Fibroblast of skin of abdomen (primary cell): Measurements from ENCODE around the gene MARCHF10.

Experiments used
- DNase-seq: peaks from one replicate; pipeline ENCODE4 v3.0.0-alpha.2; 2013

Gene MARCHF10

DNA sequence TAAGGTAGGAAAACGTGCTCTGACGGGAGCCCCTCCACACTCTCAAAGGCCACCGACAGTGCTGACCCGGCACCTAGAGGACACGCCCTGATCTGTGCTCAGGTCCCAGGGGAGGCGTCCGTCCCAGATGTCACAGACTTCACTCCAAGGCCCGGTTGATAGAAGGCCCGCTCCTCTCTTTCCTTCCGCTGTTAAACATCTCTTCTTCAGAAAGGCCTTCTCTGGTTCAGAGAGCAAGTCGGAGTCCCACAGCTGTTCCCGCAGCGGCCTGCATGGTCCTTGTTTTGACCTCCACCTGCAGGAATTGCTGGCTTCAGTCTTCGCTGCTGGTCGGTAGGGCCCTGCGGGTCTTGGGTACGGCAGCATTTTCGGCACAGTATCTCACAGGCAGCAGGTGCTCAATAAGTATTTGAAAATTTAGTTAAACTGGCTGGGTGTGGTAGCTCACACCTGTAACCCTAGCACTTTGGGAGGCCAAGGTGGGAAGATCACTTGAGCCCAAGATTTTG, 92.2 kb downstream of the MARCHF10 start:
- DNase-seq = no peak

DNA sequence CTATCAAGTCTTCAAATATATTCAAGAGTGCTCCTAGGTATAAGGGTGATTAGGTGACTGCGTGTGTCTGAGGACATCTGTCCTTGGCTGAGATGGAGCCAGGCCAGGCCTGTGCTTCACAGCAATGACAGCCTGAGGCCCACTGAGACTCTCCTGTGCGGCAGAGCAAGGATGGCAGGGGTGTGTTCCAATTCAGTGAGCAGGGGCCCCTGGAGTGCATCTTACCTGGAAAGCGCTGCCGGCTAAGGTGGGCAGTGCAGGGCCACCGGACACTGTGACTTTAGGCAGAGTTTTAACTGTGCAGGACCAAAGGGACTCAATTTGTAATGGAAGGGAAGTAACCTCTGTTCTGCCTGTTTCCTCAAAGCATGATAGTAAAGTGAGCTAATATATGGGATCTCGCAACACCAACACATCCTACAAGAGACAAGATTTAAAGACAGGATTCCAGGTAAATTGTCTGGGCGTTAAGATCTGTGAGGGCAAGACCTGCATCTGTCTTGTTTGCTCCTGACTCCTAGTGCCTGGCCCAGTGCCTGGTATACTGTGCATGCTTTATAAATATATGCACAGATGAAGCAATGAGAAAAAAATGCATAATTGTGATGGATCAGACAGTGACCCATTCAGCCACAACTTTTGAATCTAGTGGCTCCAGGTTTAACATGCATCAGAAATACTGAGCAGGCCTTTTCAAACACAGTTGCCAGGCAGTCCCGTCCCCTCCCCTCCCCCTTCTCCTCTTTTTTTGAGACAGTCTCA, 93.9 kb downstream of the MARCHF10 start:
- peak; percentile 64 for DNase-seq

DNA sequence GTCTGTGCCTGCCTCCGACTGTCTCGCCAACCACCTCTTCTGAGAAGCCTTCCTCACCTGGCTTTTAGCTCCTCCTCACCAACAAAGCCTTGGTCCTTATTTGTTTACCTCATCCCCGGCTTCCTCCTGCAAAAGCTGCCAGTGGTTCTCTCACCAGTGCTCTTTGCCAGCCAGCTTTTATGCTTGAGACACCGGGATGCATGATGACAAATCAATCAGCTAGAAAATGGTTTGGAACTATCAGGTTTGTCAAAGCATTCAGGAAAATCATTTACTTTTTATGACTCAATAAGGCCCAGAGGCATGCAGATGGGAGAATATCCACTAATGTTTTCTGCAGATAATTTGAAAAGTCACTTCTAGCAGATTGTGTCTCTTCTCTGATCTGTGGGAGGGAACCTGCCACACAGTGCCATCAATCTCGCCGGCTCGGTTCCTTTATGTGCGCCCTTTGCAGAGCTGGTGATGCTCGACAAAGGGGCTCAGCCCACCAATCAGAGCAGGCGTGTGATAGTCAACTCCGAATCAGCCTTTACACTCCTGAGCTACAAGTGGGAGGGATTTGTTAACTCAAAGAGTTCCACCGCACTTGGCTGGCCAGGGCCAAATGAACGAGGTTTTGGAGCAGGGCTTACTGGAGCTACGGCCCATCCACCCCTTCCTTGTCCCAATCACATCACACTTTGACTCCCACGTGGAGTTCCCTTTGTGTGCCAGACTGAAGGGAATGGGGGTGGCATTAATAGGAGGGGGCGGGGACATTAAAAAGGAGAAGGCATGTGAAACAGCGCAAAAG, 94.8 kb downstream of the MARCHF10 start:
- DNase-seq = no peak

DNA sequence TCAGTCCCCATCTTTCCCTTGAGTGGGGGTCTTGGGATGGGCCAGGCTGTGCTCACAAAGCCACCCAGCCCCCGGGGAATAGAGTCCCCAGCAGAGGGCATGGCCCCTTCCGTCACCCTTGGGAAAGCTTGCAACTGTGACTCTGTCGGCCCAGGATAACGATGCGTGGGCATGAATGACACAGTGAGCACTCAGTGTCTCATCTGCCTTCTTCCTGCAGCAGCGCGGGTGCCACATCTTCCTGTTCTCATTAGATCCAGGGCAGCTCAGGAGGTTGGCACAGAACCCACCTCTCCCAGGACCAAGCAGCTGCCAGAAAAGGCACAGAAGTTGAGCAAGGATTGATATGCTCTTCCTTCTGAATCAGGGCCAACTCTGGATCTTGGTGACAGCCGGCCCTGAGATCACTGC, 95.9 kb downstream of the MARCHF10 start:
- DNase-seq = no peak

DNA sequence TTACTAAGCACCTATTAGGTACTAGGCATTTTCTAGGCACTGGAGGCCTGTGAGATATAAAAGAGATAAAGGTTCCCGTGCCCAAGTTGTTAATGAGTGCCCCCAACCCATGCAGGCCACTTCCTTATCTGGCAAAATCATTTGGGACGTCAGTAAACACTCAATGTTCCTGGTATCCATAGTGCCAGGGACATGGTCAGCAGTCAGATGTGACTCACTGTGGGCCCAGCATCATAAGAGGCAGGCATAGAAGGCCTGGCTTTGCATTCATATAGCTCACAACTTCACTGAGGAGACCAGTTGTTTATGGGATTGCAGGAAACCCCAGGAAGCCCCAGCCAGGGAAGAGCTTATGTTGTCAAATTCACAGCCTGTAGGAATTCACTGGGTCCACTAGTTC, 99.5 kb downstream of the MARCHF10 start:
- no peak for DNase-seq

DNA sequence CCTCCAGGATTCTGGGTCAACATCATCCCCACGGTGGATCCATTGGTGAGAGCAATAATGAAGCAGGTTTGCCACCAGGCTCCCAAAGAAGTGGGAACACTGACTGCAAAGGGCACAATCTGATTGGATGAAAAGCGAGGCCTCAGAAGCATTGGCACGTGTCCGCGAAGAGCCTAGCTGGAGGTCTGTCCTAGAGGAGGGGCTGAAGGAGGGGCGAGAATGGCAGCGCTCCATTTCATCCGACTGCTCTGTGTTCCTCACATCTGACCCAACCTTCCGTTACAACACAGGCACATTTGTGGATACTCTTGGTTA, 100.7 kb downstream of the MARCHF10 start:
- DNase-seq = no peak

DNA sequence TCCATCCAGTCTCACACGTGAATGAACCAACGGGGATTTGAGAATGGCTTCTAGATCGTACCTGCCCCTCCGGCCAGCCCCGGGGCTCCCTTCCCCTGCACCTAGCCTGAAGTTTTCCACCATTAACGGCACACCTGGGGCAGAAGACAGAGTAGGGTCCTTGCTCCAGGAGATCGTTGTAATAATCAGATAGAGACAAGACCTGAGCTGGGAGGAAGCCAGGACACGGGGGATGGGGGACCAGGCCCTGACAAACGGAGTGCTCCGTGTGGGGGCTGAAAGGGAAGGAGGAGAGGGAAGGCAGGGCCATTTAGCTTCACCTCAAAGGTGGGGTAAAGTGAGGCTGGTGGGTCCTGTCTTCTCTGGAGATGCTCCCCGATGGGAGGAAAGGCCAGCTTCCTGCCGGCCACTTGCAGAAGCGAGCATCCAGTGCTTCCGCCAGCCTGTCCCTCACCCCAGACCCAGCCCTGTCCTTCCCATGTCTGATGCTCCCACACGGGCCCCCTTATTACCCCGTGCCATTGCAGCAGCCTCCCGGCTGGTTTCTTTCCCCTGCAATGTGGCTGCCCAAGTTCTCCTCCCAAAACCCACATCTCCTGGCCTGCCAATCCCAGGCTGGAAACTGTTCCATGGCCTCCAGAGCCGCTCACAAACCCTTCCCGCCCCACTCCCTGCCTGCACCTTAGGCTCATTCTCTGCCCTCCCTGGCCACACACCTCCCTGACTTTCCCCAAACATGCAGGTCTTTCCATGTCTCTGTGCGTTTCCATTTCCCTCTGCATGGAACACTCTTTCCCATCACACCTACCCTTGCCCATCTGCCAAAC, 101.3 kb downstream of the MARCHF10 start:
- DNase-seq = no peak

DNA sequence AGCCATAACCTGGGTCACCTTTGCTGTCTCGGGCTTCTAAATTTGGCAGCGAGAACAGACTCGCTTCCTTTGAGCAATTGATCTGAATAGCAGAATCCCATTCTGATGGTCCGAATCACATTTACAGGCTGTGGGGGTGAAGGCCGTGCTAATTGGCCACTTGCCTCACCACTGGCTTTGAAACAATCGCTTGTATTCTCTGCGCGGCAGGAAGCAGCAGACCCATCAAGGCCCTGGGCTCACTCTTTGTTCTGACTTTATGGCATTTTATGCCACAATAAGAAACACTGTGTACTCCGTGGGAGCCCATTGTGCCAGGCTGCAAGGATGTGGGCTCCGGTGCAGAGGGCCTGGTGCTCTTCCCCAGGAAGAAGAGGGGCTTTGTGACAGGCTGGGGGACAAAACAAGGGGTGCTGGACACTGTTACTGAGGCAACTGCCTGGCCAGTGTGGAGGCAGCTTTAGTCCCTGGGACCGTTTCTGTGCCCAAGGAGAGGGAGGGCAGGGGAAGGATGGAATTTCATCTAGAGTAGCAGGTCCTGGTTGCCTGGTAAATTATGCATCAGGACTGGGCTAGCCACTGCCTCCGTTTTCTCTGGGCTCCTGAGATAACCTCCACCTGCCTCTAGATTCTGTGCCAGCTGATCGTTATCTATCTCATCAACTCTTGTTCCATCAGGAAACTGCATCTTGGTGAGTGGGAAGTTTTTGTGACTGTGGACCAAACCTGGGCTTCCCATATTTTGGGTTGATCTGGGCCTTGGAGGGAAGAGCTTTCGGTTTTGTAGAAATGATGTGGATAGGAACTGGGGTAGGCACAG, 102.1 kb downstream of the MARCHF10 start:
- DNase-seq = peak; percentile 55

DNA sequence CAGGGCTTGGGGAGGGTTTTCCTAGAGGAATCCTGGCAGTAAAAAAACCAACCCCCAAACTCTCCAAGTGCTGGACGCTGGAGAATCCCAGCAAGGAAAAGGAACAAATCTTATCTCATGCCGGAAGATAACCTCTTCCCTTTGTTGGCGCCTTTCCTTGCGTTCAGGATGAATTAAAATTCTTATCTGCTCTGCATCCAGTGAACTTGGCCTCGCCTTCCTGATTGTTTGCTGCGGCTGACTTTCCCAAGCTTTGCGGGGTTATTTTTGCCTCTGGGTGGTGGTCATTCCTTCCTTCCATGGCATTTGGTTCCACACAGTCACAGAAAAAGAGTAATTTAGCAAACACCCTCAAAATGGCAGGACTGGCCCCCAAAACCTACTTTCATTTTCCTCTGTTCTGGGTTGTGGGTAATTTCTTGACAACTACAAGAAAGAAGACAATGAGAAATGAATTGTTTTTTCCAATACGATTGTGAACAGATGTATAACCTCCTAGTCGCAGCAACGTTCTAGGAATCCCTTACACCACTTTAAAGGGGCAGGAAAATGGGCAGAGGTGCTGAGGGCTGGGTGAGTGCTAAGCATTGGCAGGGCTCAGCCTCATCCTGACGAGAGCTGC, 102.8 kb downstream of the MARCHF10 start:
- no peak for DNase-seq

DNA sequence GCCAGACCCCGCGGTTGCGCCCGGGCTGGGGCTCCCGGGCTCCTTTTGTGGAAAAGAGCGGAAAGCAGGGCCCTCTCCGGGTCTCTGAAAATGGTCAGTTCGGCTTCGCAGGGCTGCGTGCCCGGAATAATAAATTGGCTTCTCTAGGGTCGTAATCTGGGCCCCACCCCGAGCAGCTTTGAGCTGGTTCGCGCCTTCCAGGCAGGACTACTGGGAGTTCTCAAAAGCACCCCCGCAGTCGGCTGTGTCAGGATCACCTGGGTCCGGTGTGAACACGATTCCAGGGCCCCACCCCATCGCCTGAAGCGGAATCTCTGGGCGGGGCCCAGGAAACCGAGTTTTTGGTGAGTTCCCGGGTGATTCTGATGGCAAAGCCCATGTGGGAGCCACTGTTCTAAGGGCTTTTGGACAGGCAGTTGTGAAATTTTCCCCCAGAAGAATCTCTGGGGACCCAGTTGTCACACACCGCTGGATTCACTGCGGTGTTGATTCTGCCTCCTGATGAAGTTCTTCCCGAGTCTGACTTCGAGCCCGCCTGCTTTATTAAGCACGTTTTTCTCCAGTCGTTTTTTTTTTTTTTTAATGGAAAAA, 103.6 kb downstream of the MARCHF10 start:
- DNase-seq = peak; percentile 26

DNA sequence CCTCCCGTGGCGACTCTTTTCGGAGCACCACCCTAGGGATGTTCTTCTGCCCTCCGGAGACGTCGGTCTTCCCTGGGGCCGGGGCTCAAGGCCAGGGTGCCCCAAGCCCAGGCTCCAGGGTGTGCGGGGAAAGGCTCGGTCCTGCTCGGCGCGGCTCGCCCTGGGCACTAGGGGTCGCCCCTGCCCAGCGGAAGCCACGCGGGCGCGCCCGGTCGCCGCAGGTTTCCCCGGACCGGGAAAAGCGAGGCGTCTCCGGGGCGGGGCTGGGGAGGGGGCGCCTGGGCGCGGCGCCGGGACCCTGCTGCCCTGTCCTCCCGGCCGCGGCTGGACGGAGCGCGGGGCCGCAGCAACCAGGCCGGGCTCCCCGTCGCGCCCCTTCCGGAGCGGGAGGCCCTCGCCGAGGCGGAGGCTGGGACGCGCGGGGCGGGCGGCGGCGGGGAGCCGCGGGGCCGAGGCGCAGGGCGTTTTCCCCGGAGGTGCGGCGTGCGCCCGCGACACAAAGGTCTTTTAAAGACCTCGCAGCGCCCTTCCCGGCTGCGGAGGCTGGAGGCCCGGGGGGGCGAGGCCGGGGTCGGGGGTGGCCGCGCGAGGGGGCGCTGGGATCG, 104.2 kb downstream of the MARCHF10 start:
- peak; percentile 67 for DNase-seq

DNA sequence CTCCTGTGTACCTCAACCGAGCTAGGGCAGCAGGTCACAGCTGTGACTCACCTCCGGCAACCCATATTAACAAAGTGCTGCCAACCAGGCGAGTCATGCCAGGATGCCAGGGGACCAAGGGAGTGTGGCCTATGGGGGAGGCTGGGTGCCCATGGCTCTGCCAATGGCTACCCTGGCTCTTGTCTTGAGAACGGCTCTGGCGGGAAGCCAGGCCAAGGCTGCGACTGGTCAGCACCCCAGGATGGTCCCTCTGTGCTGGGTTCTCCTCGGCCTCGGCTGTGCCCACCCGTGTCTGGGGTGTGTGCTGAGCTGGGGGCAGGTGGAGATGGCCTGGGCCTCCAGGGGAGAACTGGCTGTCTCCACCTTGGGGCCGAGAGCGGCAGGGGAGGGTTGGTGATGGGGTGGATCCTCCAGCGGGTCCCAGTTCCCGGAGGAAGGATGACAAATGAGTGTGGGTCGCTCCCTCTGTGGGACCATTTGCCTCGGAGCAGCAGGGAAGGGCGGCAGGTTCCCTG, 104.8 kb downstream of the MARCHF10 start:
- peak; percentile 38 for DNase-seq

DNA sequence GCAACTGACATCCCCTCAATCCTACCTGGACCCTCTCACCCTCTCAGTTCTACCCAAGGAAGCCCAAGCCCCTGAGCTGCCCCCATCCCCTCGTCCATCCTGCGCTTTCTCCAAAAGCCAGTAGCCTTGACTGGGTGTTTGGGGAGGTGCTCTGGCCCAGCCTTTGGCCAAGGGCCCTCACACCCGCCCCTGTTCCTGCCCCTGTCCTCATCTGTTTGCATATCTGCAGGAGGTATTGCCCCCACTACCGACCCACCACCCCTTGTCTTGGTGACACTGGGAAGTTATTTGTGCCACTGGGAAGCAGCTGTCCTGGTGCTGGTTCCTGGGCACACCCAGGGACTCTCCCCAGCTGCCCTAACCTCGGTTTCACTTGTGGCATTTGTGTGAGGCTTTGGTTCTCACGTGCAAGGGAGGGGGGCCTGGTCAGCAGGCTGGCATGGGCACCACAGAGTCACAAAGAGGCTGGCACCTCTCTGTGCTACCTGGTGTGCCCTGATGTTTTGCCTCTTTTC, 105.3 kb downstream of the MARCHF10 start:
- DNase-seq = no peak

DNA sequence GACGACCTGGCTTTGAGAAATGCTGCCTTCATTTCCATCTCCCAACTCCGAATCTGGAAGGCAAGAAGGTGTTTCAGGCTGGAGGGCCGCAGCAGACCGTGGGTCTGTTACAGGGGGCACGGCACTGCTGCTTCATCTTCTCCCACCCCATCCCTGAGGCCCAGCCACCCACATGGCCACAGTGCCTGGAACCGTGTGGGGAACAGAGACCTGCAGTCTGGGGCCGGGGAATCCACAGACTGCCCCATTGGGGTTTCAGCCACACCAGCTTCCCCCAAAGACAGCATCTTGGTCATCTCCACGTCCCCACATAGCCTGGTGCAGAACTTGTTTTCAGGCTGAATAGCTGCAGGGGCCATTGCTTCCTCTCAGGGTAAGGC, 106.4 kb downstream of the MARCHF10 start:
- DNase-seq = no peak

DNA sequence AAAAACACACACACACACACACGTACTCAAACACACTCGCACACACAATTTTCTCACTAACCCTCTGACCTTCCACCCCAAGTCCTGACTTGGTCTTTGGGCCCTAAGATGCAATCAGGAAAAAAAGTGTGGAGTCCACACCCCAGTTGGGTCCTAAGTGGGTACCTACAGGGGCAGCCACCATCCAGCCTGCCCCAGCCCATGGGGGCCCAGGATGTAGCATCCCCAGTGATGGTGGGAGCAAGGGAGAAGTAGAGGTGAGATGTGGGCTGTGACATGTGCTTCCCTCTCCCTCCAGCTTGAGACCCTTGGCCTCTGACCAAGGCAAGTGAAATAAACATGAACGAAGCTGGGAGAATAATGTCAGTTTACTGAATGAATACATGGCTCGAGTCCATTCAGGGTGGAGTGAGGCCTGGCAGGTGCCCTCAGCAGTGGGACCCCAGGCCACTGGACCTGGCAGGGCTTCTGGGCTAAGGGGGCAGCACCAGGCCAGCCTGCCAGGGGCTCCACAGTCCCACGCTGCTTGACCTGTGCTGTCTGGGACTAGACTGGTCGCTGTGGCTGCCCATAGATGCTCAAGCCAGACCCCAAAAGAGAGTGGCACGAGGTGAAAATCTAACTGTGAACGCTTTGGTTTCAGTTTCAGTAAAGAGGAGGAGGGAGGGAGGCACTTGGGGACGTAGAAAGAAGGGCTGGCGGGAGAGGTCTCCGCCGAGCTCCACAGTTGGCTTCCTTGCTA, 107.0 kb downstream of the MARCHF10 start:
- no peak for DNase-seq

DNA sequence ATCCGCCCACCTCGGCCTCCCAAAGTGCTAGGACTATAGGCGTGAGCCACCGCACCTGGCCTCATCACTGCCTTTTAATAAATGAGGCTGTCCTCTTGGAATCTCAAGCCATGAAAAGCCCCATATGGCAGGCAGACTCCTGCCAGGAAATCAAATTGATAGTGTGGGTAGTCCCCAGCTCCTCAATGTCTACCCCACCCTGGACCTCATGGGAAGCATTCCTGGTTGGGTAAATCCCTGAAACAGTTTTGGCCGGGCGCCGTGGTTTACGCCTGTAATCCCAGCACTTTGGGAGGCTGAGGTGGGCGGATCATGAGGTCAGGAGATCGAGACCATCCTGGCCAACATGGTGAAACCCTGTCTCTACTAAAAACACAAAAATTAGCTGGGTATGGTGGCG, 109.7 kb downstream of the MARCHF10 start:
- peak; percentile 81 for DNase-seq

DNA sequence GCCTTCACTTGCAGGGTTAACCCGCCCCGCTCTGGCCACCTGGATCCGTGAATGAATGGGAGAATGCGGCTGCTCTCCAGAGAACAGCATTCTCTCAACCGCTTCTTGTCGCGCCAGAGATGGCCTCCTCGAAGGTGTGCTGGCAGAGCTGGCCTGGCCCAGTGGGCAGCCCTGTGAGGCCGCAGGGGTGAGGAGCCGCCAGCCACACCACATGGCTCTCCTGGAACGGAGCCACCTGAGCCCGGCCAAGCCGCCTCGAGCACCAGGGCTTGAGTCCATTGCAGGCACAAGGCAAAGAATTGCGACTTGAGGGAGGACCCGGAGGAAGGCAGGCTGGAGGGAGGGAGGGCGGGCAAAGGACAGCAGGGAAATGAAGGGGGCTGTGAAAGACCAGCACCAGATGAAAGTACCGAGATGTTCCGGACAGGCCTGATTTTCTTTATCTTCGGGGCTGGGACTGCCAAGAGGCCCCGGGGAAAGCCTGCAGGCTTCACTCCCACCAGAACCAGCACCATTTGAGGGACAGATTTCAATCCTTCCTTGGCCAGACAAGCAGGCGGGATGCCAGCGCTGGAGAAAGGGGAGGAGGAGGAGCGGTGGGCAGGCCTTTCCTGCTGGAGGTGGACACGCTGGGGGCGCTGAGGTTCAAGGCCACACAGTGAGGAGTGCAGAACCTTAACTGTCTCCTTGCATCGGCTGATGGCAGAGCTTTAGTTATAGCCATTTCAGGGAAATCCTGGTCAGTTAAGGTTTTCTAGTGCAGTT, 111.2 kb downstream of the MARCHF10 start:
- no peak for DNase-seq

DNA sequence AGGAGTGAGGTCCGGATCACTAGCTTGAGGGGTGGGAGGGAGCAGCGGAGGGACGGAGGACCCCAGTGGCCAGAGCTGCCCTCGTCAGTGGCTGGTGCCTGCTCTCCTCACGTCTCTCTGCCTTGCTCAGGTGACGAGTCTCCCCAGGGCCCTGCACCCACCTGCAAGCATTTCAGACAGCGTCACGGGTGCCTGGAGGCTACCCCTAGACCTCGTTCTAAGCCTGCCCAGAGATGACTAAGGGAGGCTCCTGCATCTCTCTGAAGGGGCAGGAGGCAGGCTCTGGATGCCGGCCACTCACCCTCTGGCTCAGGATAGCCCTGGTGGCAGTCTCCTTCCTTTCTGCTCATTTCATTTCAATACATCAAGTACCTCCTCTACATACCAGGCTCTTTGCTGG, 111.9 kb downstream of the MARCHF10 start:
- no peak for DNase-seq
